Femur (tissue), 1 donor: ENCODE results near the gene NRXN3.
"Not testable (repeated sequence)": the region's sequence is repeated elsewhere in the genome, so short reads cannot be mapped to it uniquely, and the experiment has no call there.

Source experiments
- DNase-seq: peaks from one replicate; pipeline ENCODE4 v3.0.0-alpha.2; 2017

NRXN3 gene

DNA sequence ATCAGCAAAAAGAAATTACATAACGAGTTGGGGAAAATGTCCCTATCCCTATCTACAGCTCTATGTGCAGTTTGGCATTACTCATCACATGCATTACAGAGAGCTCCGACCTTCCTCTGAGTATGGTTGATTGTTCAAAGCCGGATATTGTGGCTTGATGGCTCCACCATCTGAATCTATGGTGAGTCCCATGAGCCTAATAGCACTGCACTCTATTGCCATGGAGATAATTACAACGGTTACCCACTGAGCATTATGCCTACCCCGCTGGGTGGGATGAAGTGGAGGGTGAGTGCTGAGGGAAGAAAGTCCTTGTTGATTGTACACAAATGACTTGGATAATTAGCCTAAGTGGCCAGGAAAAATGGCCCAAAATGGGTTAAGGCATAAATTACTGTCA lies 800.5 kb downstream of the NRXN3 start:
- no peak for DNase-seq

DNA sequence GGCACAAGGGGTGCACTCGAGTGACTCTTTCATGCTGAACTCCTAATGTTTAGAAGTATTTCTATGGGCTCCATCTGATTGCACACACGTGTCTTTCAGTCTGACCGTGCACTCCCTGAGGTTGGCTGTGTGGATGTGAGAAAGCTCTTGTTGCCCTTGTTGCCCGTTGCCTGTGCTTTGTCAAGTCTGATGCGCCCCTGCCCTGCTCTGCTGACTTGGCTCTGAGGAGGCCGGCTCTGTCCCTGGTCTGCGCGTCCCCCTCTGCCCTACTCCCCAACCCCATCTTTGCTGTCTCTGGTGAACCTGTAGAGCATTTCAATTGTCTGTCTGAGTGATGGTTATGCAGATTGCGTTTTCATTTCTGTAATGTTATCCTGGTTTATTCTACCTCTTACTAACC lies 802.3 kb downstream of the NRXN3 start:
- no peak for DNase-seq

DNA sequence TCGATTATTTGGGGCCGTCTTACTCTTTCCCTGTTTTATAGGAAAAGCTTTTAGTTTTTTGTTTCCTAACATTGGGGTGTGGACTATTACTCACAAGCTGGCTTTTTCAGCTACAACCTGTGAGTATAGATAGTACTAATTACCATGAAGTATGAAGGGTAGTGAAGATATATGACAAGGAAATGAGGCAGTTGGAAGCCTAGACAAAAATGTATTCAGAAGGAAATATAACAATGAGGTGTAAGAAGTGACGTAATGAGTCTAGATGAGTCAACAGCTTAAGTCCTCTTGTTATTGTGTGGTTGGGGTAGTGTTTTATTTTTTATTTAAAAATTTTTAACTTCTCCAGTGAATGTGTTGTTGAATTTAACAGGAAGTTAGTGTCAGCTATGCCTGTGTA lies 804.5 kb downstream of the NRXN3 start:
- no peak for DNase-seq

DNA sequence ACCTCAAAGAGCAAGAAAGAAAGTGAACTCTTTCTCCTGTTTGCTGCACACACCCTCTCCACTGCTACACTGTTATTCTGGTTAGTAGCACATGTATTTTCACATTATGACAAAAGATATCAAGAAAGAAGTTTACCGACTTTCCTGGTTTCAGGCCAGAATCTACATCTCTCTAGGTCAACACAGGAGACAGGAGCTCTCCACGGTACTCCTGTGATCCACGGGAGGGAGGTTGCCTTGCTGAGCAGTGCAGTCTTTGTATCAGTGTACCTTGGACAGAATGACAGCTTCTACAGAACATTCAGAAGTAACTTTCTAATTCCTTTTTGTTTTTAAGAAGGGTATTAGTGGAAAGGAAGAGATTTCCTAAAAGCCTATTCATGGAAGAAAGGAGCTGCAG lies 805.6 kb downstream of the NRXN3 start:
- no peak for DNase-seq

DNA sequence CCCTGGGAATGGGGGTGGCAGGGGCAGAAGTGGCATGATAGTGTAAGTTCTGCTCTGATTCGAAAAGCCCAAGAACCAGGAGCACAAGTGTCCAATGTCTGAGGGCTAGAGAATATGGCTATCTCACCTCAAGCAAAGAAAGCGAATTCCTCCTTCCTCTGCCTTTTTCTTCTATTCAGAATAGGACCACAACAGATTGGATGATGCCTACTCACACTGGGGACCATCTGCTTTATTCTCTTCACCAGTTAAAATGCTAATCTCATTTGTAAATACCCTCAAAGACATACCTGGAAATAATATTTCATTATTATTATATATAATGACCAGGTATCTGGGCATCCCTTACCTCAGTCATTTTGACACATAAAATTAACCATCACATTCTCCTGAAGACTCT lies 808.7 kb downstream of the NRXN3 start:
- DNase-seq = no peak

DNA sequence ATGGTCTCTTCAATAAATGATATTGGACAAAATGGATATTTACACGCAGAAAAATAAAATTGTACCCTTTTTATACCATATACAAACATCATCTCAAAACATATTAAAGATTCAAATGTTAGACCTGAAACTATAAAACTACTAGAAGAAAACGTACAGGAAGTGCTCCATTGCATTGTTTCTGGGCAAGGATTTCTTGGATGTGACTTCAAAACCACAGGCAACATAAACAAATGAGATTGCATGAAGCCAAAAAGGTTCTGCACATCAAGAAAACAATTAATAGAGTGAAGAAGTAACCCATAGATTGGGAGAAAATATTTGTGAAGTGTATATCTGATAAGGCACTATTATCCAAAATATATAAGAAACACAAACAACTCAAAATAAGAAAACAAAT lies 812.4 kb downstream of the NRXN3 start:
- no peak for DNase-seq

DNA sequence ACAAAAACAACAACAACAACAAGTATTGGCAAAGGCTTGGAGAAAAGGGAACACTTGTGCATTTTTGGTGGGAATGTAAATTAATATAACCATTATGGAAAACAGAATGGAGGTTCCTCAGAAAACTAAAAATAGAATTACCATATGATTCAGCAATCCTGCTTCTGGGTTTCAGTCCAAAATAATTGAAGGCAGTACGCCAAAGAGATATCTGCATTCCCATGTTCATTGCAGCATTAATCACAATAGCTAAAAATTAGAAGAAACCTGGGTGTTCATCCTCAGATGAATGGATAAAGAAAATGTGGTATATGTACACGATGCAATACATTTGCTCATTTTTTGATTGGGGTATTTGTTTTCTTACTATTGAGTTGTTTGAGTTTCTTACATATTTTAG lies 813.0 kb downstream of the NRXN3 start:
- DNase-seq = no peak

DNA sequence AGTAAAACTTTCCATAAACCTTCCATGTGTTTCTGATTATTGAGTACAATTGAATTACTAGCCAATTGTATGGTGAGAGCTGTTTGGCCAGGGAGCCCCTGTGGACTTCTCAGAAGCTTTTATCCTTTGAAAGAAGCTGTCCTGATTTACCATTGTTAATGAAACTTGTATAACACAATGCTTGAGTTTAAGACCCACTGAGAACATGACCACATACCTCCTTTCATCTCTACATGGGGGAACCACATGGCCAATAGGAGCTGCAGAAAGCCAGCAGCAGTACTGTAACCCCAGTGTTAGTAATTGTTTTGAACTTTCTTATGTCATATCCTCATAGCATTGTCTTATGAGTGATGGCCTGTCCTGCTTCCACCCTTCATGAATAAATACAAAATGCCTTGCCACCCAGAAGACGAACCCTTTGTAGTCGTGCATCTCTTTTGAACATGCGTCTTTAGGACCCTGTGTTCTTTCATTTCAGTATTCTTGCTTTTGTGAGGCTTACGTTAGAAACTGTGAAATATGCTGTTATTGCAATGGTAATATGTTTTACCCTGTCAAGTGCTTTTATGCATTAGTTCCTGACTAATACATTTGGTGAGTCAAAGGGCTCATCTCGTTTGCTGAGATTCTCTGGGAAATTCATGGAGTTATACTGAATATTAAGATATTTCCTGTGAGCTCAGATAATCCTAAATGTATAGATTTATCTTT lies 815.7 kb downstream of the NRXN3 start:
- no peak for DNase-seq

DNA sequence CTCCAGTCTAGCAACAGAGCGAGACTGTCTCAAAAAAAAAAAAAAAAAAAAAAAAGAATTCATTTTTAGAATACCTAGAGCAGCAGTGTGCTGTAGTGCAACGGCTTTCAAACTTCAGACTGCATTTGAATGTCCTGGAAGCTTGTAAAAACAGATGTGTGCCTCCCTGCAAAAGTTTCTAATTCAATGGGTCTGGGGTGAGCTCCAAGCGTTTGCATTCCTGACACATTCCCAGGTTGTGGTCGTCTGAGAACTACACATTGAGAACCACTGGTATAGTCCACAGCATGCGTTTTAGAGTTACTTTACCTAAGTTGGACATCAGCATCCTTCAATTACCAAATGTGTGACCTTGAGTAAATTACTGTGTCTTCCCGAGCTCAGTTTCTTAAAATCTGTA lies 816.8 kb downstream of the NRXN3 start:
- no peak for DNase-seq

DNA sequence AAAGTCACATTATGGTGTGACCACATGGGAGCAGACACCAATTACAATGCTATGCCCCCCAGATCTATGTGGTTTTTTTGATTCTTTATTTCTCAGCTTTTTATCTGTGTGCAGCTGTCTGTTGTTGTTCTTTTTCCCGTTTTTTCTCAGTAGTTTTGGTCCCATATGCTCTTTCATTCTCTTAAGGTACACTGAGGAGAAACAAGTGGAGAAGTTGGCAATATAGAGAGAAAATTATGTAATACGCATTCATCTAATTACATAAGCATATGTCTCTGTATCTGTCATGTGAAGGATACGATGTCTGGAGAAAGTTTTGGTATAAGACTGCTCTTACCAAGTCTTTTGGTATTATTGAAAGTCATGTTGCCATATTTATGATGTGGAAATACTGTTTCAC lies 819.0 kb downstream of the NRXN3 start:
- no peak for DNase-seq

DNA sequence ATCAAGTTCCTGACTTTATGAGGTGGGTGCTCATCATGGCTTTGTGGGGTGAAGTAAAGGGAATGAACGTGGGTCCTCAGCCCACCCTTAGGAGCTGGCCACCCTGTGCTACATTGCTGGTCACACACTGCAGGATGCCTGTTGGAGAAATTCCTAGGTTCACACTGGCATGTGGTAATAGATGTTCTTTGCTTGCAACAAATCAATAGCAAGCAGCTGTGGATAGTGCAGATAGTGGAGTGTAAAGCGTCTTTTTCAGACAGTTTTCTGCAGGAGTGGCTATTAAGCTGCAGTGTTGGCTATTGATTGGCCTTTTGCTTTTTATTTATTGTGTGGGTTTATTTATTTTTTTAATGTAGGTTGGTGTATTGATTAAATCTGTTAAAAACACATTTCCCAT lies 822.7 kb downstream of the NRXN3 start:
- DNase-seq = no peak

DNA sequence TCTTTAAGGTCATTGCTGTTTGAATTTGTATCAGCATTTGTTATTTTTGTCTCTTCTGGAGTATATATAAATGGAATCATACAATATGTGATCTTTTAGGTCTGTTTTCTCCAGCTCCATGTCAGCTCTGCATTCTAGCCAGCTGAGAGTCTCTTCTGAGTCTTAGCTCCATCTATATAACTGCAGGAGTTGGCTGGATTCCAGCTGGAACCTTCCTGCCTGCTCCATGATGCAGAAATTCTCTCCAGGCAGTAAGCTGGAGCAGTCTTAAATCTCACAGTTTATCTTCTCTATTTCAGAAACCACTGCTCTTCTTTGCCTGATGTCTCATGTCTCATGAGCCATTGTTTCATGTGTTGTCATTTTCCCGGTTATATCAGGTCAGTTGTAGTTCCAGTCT lies 827.6 kb downstream of the NRXN3 start:
- DNase-seq = peak; percentile 72

DNA sequence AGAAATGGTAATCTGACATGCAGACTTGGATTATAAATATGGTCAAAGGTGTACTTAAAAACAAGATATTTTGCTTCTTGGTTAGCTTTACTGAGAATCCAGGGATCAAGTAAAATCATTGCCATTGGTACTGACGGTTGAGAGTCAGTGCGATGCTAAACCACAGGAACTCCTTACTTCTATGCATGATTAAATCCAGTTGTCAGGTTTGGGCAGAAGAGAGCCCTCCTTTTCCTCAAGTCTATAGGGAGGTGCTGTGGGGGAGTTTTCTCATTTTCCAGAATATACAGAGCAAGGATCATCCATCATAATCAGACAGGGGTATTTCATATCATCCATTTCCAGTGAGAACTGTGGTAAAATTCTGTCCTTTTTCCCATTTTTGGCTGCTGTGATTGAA lies 839.1 kb downstream of the NRXN3 start:
- no peak for DNase-seq

DNA sequence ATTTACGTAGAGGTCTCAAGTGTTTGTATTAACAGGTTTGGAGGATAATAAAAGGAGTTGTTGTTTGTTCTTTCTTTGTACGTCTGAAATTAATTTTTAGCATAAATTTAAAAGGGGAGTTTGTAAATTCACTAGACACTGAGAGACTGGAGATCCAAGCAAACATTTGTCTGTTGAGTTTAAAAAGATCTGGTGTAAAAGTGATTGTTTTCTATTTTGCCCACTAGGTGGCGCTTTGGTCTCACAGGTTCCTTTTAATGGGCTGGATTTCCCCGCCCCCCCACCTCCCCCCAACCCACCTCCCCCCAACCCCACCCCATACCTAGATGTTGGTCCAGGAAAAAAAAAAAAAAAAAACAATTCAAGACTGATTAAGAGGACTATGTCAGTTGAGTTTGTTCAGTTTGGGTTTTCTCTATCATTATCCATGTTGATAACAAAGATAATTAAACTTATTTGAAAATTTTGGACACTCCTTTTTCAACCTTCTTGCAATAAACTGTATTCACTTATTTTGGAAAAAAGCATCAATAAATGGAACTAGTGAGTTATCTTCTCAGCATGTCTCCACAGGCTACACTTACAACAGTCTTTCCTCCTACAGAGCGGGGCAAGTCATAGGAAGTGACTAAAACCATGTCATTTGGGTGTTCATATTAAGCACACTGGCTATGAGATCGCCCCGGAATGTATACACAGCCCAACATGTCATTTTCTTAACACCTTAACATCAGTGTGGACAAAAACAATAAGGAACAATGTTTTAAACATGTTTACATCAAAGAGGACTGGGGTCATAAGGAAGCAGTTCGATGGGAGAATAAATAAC lies 841.1 kb downstream of the NRXN3 start:
- no peak for DNase-seq

DNA sequence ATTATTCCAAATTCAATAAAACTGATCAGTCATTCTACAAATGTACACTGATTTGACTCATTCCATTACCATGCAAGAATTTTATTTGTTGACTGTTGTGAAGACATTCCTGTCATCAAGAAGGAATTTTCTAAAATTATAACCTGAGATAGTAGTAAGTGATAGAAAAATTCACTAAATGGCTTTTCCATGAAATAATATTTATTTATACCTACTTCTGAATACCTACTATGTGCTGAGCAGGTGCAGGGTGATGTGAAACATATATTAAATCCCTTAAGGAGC lies 841.7 kb downstream of the NRXN3 start:
- no peak for DNase-seq

DNA sequence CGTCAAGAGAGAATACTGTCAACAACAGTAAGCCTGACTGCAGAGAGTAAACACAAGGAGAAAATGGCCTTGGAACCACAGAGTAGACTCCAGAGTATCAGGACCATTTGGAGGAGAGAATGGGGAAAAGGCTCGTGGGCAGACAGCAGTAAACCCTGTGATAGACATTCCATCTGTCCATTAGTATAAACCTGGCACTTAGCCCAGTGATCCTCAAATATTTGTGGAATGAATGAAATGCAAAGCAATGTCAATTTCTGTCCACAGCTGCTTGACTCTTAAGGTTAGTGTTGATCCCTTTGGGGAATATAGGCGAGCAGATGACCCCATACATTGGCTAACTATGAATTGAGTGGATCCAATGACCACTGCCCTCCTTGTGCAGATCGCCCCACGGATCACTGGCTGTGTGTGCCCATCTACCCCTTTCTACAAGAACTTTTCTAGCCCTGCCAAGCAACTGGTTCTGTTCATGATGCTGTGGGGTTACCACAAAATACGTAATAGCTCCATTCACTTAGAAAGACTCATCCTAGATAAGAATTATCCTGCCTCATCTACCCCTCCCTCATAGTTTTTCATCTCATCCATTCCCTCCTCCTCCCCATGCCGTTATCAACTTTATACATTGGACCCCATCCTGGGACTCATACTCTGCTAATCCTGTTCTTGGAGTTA lies 846.8 kb downstream of the NRXN3 start:
- no peak for DNase-seq

DNA sequence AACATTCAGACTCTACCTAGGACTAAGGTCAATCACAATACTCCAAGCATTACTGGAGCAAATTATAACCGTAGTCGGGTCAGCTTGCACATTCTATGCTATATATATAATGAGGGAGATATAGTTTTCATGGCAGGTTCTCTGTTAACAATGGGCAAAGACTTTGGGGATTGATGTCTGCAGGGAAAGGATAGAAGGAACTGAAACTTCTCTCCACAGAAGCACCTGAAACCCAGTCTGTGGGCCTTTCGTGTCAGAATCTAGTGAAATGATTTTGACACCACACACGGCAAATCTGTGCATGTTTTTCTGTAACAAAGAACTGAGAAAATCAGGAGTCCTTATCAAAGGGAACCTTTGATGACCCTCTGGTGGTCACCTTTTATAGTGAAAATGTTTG lies 847.4 kb downstream of the NRXN3 start:
- no peak for DNase-seq

DNA sequence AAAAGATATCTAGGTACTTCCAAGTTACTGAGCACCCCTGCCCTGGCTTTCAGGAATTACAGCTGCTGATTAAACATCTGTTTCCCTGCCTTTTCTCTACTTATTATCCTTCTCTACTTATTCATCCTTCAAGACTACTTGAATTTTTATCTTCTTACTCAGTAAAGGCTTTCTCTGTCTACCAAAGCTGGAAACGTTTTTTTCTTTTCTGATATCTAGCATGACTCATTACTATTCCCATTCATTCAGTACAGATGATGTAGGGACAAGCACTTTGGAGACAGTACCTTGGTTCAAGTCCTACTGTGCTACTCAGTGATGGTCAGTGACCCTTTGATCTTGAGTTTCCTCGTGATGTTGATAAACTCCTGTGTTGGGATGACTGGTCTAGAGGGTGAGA lies 848.7 kb downstream of the NRXN3 start:
- DNase-seq = no peak

DNA sequence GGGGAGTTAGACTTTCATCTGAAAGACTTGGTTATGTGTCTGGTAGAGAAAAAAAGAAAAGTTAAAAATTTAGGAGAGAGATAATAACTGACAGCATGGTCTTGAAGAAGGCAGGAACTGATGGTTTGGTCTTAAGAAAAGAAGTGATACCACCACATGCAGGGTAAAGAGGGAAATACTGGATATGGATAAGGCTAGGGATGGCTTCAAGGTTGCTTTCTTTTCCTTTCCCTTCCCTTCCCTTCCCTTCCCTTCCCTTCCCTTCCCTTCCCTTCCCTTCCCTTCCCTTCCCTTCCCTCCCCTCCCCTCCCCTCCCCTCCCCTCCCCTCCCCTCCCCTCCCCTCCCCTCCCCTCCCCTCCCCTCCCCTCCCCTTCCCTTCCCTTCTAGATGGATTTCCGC lies 849.7 kb downstream of the NRXN3 start:
- DNase-seq = not testable (repeated sequence)

DNA sequence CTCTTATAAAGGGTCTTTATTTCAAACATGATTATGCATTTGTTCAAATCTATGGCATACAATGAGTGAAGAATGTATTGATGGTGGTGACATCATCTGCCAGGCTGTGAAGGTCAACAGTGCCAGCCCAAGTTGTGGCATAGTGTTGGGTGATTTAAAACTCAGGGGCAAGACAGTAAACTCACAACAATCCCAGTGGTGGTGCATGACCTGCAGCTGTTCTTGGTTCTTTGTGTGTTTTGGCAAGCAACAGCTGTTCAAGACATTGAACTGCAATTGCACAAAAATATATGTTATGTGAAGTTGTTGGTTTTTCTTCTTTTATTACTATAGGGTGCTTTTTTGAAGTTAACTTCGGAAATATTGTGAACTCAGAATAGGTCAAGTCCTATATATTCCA lies 851.6 kb downstream of the NRXN3 start:
- no peak for DNase-seq

DNA sequence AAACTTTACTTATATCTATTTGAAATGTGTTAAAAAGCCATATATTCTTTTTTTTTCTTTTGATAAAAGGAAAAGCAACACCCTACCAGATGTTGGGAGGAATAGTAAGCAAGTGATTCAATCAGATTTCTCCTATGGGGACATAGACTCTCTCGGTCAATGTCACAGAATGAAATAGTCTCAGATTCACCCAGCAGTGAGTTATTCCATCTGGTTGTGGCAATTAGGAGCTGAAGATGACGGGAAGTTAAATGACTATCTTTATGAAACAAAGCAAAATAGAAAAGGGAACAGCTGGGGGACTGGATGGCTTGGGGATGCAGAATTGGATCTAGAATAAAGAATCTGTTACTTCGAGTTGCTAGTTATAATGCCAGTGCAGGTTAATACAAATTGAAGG lies 857.0 kb downstream of the NRXN3 start:
- DNase-seq = no peak

DNA sequence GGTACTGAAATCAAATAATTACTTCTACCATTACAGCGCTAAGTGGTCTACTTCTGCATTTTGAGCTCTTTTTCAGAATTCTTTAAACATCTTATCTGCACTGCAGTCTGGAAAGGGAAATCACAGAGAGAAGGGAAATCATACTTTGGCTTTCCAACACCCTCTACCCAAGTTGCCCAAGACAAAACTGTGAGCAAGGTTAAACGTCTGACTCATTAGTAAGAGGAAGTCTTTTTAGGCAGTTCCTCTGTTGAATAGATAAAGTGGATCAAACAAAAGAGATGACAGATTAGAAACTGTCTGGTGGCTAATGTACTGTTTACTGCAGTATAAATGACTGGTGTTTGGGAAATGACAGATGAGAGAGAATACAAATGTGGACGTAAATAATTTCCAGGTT lies 858.1 kb downstream of the NRXN3 start:
- no peak for DNase-seq

DNA sequence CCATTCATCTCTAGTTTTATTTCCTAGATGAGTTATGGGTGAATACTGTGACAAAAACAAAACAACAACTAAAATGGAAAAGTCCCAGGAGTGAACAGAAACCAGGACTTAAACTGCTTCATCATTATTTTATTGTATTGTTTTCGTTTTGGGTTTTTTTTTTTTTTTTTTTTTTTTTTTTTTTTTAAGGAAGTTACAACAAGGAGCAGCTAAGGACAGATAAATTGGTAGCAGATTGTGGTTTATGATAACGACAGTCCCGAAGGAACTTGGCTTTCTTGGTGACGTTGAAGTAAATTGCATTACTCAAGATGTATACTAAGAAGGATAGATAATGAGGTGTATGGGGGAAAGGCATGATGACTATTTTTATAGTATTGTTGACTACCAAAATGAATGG lies 866.3 kb downstream of the NRXN3 start:
- DNase-seq = no peak

DNA sequence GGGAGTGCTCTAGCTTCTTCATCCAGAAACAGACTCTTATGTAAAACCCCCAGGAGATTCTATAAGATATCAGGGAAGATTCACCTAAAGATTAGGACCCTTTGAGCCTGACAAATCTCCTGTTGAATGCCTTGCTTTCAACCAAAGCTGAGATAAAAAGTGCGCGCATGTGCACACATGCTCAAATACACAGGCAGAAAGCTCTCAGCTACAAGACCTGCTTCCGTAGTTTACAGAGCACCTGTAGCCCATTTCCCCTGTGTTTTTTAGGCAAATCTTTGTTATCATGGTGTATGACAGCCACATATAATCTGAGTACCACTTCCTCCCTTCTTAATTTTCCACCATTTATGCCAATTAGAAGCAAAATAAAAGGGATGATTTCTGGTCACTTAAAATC lies 866.9 kb downstream of the NRXN3 start:
- no peak for DNase-seq
